ENCODE results near the gene TIPIN.
A peak's percentile ranks its signal among the peaks of the same experiment; 100 is the strongest.

Gene TIPIN

DNA sequence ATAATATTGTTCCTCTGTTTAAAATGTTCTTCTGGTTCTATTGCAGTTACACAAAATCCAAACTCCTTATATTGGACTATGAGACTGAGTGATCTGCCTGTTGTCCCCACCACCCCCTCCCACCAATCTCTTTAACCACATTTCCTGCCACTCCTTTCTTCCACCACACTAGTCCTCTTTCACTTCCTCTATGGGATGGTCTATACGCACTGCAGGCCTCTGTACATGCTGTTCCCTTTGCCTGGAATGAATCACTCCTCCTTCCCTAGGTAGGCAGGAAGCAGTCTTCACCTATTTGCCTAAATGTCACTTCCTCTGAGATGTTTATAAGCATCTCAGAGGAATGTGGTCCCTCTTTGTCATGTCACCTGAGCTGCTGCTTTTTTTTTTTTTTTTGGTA is 34.2 kb upstream of the TIPIN start:
- TF ChIP-seq, protein P1, sequence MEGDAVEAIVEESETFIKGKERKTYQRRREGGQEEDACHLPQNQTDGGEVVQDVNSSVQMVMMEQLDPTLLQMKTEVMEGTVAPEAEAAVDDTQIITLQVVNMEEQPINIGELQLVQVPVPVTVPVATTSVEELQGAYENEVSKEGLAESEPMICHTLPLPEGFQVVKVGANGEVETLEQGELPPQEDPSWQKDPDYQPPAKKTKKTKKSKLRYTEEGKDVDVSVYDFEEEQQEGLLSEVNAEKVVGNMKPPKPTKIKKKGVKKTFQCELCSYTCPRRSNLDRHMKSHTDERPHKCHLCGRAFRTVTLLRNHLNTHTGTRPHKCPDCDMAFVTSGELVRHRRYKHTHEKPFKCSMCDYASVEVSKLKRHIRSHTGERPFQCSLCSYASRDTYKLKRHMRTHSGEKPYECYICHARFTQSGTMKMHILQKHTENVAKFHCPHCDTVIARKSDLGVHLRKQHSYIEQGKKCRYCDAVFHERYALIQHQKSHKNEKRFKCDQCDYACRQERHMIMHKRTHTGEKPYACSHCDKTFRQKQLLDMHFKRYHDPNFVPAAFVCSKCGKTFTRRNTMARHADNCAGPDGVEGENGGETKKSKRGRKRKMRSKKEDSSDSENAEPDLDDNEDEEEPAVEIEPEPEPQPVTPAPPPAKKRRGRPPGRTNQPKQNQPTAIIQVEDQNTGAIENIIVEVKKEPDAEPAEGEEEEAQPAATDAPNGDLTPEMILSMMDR (IDR thresholded peaks at IDR 0.05; ENCODE audit: insufficient read depth, missing control alignments) = no peak
- no peak for FAIRE-seq
- no peak for DNase-seq (ENCODE audit: insufficient read length, low spot score)

DNA sequence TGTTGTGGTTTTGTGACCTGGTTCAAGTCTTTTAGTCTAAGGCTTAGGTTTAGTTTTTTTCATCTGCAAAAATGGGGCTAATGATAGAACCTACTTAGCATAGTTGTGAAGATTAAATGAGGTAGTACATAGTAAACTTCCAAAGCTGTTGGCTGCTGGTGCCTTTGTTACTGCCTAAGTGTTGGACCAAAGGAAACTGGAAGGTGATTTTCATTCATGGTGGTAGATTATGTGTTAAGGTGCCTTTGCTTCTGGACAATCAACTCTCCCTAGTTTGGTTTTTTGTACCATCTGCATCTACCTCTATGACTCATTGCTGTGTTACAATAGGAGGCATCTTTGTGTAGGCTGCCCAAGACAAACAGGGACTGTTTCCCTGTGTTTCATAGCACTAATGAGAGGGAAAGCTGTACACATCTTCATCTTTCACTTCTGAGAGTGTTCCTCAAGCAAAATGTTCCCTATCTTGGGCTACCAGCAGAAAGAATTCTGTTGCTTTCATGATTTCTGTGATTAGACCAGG is 33.4 kb upstream of the TIPIN start:
- FAIRE-seq (no peak), DNase-seq (ENCODE audit: insufficient read length, low spot score) (no peak)
- TF ChIP-seq, protein P1 (IDR thresholded peaks at IDR 0.05; ENCODE audit: insufficient read depth, missing control alignments) = no peak

DNA sequence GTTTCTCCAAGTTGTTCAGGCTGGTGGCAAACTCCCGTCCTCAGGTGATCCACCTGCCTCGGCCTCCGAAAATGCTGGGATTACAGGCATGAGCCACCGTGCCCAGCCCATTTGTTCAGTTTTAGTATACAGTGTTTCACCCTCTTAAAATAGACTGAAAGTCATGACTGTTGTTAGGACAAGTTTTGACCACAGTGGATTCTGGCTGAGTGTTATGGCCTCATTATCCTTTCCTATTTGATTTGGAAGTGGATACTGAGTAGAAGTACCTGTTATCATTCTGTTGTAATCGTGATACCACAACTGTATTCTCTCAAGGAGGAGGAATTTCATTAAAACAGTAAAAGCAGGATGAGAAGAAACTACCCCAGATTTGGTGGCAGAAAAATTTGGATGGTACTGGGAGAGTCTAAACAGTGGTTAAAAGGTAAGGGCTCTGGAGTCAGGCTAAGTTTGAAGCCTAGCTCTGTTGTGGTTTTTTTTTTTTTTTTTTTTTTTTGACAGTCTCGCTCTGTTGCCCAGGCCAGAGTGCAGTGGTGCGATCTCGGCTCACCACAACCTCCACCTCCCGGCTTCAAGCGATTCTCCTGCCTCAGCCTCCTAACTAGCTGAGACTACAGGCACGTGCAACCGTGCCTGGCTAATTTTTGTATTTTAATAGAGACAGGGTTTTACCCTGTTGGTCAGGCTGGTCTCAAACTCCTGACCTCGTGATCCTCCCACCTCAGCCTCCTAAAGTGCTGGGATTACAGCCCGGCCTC is 32.8 kb upstream of the TIPIN start:
- TF ChIP-seq, protein P1 (IDR thresholded peaks at IDR 0.05; ENCODE audit: insufficient read depth, missing control alignments) = no peak
- FAIRE-seq (no peak), DNase-seq (ENCODE audit: insufficient read length, low spot score) (no peak)

DNA sequence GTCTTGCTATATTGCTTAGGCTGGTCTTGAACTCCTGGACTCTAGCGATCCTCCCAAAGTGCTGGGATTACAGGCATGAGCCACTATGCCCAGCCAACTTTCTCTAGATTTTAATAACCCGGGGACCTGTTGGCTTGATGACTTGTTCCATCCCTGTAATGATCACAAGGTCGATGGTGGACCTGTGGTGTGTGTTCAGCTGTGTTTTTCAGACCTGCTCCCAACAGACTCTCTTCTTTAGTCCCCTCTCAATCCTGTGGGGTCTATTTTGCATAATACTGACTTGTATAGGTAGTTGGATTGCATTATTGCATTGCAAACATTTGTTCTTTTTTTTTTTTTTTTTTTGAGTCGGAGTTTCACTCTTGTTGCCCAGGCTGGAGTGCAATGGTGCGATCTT is 32.1 kb upstream of the TIPIN start:
- TF ChIP-seq, protein P1 (IDR thresholded peaks at IDR 0.05; ENCODE audit: insufficient read depth, missing control alignments) = no peak

DNA sequence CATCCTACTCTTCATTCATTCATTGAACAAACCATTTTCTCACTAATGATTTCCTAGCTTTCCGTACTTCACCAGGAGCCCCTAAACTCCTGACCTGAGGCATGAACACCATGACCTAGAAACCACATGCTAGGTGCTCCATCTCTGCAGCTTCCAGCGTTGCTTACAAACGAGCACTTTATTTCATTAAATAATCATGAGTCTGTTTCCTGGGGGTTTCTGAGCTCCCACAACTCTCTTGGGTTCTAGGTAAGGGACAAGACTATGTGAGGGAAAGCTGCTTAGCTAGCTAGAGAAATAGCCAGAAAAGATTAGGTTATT is 31.5 kb upstream of the TIPIN start:
- DNase-seq (ENCODE audit: insufficient read length, low spot score) = no peak
- FAIRE-seq = no peak
- TF ChIP-seq, protein P1 (IDR thresholded peaks at IDR 0.05; ENCODE audit: insufficient read depth, missing control alignments) = no peak

More for the DNA sequence above, 32.1 kb upstream of the TIPIN start:
- DNase-seq (ENCODE audit: insufficient read length, low spot score) (no peak), FAIRE-seq (no peak)

DNA sequence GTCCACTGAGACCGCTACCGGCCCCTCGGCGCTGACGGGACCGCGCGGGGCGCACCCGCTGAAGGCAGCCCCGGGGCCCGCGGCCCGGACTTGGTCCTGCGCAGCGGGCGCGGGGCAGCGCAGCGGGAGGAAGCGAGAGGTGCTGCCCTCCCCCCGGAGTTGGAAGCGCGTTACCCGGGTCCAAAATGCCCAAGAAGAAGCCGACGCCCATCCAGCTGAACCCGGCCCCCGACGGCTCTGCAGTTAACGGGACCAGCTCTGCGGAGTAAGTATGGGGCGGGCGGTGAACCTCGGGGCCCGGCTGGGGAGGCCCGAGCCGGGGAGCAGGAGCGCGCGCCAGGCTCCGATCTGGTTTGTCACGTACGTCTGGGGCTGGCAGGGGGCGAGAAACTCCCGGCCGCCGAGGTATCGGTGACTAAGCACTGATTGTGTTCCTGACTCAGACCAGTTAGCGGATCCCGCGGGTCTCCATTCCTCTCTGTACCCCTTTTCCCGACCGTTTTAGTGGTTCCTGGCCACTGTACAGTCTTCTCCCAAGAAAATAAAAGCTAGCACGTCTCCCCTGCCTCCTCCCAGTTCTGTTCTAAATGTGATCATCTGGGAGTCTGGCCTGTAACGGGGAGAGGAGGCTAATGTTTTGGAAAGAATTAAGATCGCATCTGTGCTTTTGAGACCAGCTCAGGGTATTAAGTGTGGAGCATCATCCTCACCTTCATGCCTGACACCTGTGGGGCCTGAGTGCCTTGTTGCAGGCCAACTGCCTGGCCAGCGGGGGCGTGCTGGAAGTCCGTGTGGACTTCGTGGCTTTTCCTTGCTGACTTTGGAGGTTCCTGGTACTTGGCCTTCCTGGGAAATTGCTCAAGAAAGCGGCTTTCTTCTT is 30.9 kb upstream of the TIPIN start:
- DNase-seq (ENCODE audit: insufficient read length, low spot score) = no peak
- TF ChIP-seq, protein P1 (IDR thresholded peaks at IDR 0.05; ENCODE audit: insufficient read depth, missing control alignments) = peak; percentile 18
- FAIRE-seq = no peak

Measured in D721Med (cell line).